Ishikawa (cell line): ENCODE data around the gene SYCN.

Experiments used
- CEBPB ChIP-seq: IDR thresholded peaks from 2 replicates; pipeline ENCODE4 v1.6.1; 2012
- EP300 ChIP-seq: IDR thresholded peaks from 2 replicates; pipeline ENCODE4 v1.6.1; 2012; ENCODE audit warnings: borderline replicate concordance
- FOXM1 ChIP-seq: IDR thresholded peaks from 2 replicates; pipeline ENCODE4 v1.6.1; 2012; ENCODE audit warnings: low read depth, borderline replicate concordance
- NFIC ChIP-seq: IDR thresholded peaks from 2 replicates; pipeline ENCODE4 v1.6.1; 2012
- RAD21 ChIP-seq: IDR thresholded peaks from 2 replicates; pipeline ENCODE4 v1.6.1; 2012; ENCODE audit warnings: low read depth
- TAF1 ChIP-seq: IDR thresholded peaks from 2 replicates; pipeline ENCODE4 v1.6.1; 2012; ENCODE audit warnings: low read depth, mild to moderate bottlenecking
- TEAD4 ChIP-seq: IDR thresholded peaks from 2 replicates; pipeline ENCODE4 v1.6.1; 2012
- YY1 ChIP-seq: IDR thresholded peaks from 2 replicates; pipeline ENCODE4 v1.6.1; 2012; ENCODE audit warnings: low read depth
- ZBTB7A ChIP-seq: IDR thresholded peaks from 2 replicates; pipeline ENCODE4 v1.6.1; 2012; ENCODE audit warnings: low read depth
- TF ChIP-seq, protein P1 (sequence below): IDR thresholded peaks from 2 replicates; pipeline ENCODE4 v1.6.1; 2012
- TF ChIP-seq, protein P2 (sequence below): IDR thresholded peaks from 2 replicates; pipeline ENCODE4 v1.6.1; 2012; ENCODE audit warnings: low read depth, mild to moderate bottlenecking

DNA sequence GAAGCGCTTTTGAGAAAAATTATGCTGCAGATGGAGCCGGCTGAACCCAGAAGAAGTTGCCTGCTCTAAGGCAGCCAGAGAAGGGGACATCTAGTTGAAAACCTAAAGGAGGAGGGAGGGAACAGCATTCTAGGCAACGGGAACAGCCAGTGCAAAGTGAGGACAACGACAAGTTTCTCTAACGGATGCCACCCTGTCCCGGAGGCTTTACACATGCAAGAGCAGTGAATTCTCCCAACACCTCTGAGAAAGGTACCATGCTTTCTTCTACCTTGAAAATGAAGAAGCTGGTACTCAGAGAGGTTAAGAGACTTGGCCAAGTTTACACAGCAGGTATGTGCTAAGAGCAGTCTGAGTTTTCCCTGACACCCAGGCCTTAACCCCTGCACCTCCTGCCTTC lies 34.9 kb upstream of the SYCN start:
- TF ChIP-seq EP300 (no peak), TAF1 (no peak), RAD21 (no peak), YY1 (no peak), NFIC (no peak), ZBTB7A (no peak), TEAD4 (no peak), CEBPB (no peak), FOXM1 (no peak)
- TF ChIP-seq, protein P1, sequence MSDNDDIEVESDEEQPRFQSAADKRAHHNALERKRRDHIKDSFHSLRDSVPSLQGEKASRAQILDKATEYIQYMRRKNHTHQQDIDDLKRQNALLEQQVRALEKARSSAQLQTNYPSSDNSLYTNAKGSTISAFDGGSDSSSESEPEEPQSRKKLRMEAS = no peak
- TF ChIP-seq, protein P2, sequence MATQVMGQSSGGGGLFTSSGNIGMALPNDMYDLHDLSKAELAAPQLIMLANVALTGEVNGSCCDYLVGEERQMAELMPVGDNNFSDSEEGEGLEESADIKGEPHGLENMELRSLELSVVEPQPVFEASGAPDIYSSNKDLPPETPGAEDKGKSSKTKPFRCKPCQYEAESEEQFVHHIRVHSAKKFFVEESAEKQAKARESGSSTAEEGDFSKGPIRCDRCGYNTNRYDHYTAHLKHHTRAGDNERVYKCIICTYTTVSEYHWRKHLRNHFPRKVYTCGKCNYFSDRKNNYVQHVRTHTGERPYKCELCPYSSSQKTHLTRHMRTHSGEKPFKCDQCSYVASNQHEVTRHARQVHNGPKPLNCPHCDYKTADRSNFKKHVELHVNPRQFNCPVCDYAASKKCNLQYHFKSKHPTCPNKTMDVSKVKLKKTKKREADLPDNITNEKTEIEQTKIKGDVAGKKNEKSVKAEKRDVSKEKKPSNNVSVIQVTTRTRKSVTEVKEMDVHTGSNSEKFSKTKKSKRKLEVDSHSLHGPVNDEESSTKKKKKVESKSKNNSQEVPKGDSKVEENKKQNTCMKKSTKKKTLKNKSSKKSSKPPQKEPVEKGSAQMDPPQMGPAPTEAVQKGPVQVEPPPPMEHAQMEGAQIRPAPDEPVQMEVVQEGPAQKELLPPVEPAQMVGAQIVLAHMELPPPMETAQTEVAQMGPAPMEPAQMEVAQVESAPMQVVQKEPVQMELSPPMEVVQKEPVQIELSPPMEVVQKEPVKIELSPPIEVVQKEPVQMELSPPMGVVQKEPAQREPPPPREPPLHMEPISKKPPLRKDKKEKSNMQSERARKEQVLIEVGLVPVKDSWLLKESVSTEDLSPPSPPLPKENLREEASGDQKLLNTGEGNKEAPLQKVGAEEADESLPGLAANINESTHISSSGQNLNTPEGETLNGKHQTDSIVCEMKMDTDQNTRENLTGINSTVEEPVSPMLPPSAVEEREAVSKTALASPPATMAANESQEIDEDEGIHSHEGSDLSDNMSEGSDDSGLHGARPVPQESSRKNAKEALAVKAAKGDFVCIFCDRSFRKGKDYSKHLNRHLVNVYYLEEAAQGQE = no peak
